WTC11 (cell line): Measurements from ENCODE around the gene PAPLN.

Experiments
- ARID4B ChIP-seq: sonication (generic); formaldehyde crosslinking; IDR thresholded peaks from 2 replicates; pipeline ENCODE4 v1.8.0; 2023; ENCODE audit warnings: missing genetic modification reagents, mild to moderate bottlenecking, borderline replicate concordance
- CTCF ChIP-seq: fragments of 200-600 bp; IDR thresholded peaks from 2 replicates; pipeline ENCODE4 v1.8.0; 2022; ENCODE audit warnings: antibody characterized with exemption
- GABPB1 ChIP-seq: sonication (generic); formaldehyde crosslinking; IDR thresholded peaks from 2 replicates; pipeline ENCODE4 v1.8.1; 2023; ENCODE audit warnings: mild to moderate bottlenecking, missing genetic modification reagents
- NFYB ChIP-seq: sonication (generic); formaldehyde crosslinking; conservative IDR thresholded peaks from 2 replicates; pipeline ENCODE4 v1.8.0; 2022; ENCODE audit warnings: low read depth, missing genetic modification reagents
- NR1H2 ChIP-seq: sonication (generic); formaldehyde crosslinking; IDR thresholded peaks from 2 replicates; pipeline ENCODE4 v1.9.0; 2021; ENCODE audit warnings: mild to moderate bottlenecking, moderate library complexity, missing genetic modification reagents
- SMAD3 ChIP-seq: sonication (generic); formaldehyde crosslinking; IDR thresholded peaks from 2 replicates; pipeline ENCODE4 v1.8.0; 2022; ENCODE audit warnings: missing genetic modification reagents, mild to moderate bottlenecking, borderline replicate concordance
- SP1 ChIP-seq: sonication (generic); formaldehyde crosslinking; conservative IDR thresholded peaks from 2 replicates; pipeline ENCODE4 v1.8.1; 2022; ENCODE audit warnings: missing genetic modification reagents
- ZNF121 ChIP-seq: sonication (generic); formaldehyde crosslinking; IDR thresholded peaks from 2 replicates; pipeline ENCODE4 v1.8.0; 2023; ENCODE audit warnings: missing genetic modification reagents
- TF ChIP-seq, protein P1 (sequence below): sonication (generic); formaldehyde crosslinking; IDR thresholded peaks from 2 replicates; pipeline ENCODE4 v1.8.1; 2022; ENCODE audit warnings: low read depth, missing genetic modification reagents, borderline replicate concordance
- TF ChIP-seq, protein P2 (sequence below): sonication (generic); formaldehyde crosslinking; IDR thresholded peaks from 2 replicates; pipeline ENCODE4 v1.8.1; 2023; ENCODE audit warnings: mild to moderate bottlenecking, missing genetic modification reagents, moderate library complexity

GRCh38 chr14:73258076-73258475 lies 20.8 kb downstream of the PAPLN start:
- TF ChIP-seq ZNF121 (CRISPR knock-in tag) (no peak), CTCF (no peak), GABPB1 (CRISPR knock-in tag) (no peak), SP1 (CRISPR knock-in tag) (no peak), NFYB (CRISPR knock-in tag) (no peak), ARID4B (no peak), NR1H2 (no peak), SMAD3 (CRISPR knock-in tag) (no peak)
- TF ChIP-seq, protein P1, sequence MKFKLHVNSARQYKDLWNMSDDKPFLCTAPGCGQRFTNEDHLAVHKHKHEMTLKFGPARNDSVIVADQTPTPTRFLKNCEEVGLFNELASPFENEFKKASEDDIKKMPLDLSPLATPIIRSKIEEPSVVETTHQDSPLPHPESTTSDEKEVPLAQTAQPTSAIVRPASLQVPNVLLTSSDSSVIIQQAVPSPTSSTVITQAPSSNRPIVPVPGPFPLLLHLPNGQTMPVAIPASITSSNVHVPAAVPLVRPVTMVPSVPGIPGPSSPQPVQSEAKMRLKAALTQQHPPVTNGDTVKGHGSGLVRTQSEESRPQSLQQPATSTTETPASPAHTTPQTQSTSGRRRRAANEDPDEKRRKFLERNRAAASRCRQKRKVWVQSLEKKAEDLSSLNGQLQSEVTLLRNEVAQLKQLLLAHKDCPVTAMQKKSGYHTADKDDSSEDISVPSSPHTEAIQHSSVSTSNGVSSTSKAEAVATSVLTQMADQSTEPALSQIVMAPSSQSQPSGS (CRISPR knock-in tag), result no peak
- TF ChIP-seq, protein P2, sequence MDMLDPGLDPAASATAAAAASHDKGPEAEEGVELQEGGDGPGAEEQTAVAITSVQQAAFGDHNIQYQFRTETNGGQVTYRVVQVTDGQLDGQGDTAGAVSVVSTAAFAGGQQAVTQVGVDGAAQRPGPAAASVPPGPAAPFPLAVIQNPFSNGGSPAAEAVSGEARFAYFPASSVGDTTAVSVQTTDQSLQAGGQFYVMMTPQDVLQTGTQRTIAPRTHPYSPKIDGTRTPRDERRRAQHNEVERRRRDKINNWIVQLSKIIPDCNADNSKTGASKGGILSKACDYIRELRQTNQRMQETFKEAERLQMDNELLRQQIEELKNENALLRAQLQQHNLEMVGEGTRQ (CRISPR knock-in tag), result no peak
